ENCODE measurements around the gene LHX6. TPM values are rescaled to one million over a fixed set of nuclear protein-coding genes. Genes with fewer than 3 reads are reported as not detected.

LHX6 gene
- polyA plus RNA-seq, 2 of the 4 experiments (the other 2 are of a cell fraction) = 0.14 to 0.26 TPM

DNA sequence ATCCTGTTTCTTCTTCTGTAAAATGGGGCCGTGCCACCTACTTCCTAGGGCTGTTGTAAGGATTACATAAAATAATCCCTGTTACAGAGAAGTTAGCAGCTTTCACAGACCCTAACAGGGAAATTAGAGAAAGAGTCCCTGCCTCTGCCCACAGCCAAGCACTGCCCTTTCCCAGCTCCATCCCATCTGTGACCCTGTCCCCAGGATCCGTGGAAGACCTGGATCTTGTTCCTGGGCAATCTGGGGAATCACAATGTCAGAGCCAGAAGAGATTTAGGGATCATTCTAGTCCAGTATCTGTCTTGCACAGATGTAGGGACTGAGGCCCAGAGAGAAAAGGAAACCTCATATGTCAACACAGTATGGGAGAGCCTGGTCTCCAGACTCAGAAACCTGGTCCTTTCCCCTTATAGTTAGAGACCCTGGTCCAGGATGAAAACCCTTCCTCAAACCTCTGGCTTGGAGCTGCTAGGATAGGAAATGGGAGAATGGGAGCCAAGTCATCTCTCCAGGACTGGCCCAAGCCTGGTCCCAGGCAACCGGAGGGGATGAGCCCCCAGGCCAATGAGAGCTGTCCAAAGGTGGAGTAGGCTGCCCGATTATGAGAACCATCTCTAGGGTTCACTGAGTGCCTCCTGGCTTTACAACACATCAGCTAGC lies 12.5 kb downstream of the LHX6 start (continued):
- TF ChIP-seq CBX2 (IDR thresholded peaks at IDR 0.05; ENCODE audit: borderline replicate concordance, low read depth) (no peak), EHMT2 (IDR thresholded peaks at IDR 0.05; ENCODE audit: low read depth) (no peak), EHF (CRISPR knock-in tag; IDR thresholded peaks at IDR 0.05) (no peak)

GRCh38 chr9:122215663-122216062 lies 13.1 kb downstream of the LHX6 start:
- Histone ChIP-seq H3K9me3 (no peaks in the 10 kb centered on the region), H3K4me3 (no peak overlapping the region), H3K4me2 (no peak overlapping the region), H3K27ac (no peak overlapping the region), H3K4me1 (peaks cover 15% of the 10 kb centered on the region; the same call in 1 of the 3 replicates)
- ATAC-seq (no peak), DNase-seq (ENCODE audit: low read depth in 1 of 2, low spot score in 1 of 2) (no peak), FAIRE-seq (no peak)
- TF ChIP-seq NR3C1 (IDR thresholded peaks at IDR 0.05) = no peak
- TF ChIP-seq MAZ (IDR thresholded peaks at IDR 0.05; ENCODE audit: borderline replicate concordance, low read depth, low read length) = no peak
- TF ChIP-seq HOXA7 (CRISPR knock-in tag; IDR thresholded peaks at IDR 0.05) = no peak
- no peak for TF ChIP-seq ELK1 (IDR thresholded peaks at IDR 0.05; ENCODE audit: low read depth, low read length)
- no peak for TF ChIP-seq HDAC2 (IDR thresholded peaks at IDR 0.05)
- TF ChIP-seq MYC (IDR thresholded peaks at IDR 0.05; ENCODE audit: borderline replicate concordance, low read length) = no peak
- TF ChIP-seq RFX5 (IDR thresholded peaks at IDR 0.05) = no peak
- TF ChIP-seq ZFP36 (IDR thresholded peaks at IDR 0.05; ENCODE audit: borderline replicate concordance, partially characterized antibody) = no peak
- no peak for TF ChIP-seq SREBF2 (IDR thresholded peaks at IDR 0.05)
- TF ChIP-seq, protein P1, sequence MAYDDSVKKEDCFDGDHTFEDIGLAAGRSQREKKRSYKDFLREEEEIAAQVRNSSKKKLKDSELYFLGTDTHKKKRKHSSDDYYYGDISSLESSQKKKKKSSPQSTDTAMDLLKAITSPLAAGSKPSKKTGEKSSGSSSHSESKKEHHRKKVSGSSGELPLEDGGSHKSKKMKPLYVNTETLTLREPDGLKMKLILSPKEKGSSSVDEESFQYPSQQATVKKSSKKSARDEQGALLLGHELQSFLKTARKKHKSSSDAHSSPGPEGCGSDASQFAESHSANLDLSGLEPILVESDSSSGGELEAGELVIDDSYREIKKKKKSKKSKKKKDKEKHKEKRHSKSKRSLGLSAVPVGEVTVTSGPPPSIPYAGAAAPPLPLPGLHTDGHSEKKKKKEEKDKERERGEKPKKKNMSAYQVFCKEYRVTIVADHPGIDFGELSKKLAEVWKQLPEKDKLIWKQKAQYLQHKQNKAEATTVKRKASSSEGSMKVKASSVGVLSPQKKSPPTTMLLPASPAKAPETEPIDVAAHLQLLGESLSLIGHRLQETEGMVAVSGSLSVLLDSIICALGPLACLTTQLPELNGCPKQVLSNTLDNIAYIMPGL (CRISPR knock-in tag; IDR thresholded peaks at IDR 0.05; ENCODE audit: borderline replicate concordance) = no peak
- no peak for TF ChIP-seq ESRRA (IDR thresholded peaks at IDR 0.05; ENCODE audit: borderline replicate concordance, low read length)
- TF ChIP-seq KDM1A (IDR thresholded peaks at IDR 0.05; ENCODE audit: low read depth) = no peak
- no peak for TF ChIP-seq JUNB (IDR thresholded peaks at IDR 0.05)
- no peak for TF ChIP-seq POLR2A (IDR thresholded peaks at IDR 0.05; ENCODE audit: low read length)
- TF ChIP-seq EHMT2 (IDR thresholded peaks at IDR 0.05; ENCODE audit: low read depth) = no peak
- no peak for TF ChIP-seq CEBPB (IDR thresholded peaks at IDR 0.05)
- POLR2A ChIA-PET = no interaction called here
- 100% methylated on average over 1 of the region's 1 CpG for WGBS (ENCODE audit: missing lambda C conversion rate)
- CTCF ChIA-PET = interaction anchor here (1.0 to 1.7 kb wide), 2 partner anchors 12 to 93 kb away, joined by 4 to 6 read pairs; no protein-coding TSS in a partner anchor

- ChIA-PET POLR2A (no interaction called here), CTCF (interaction anchor here (1.1 to 1.2 kb wide), 3 partner anchors 24 to 115 kb away, joined by 3 to 4 read pairs (median 3); no protein-coding TSS in a partner anchor)
- ATAC-seq = no peak
- TF ChIP-seq SREBF2 (IDR thresholded peaks at IDR 0.05) = no peak
- no peak for TF ChIP-seq GATA3 (IDR thresholded peaks at IDR 0.05; ENCODE audit: borderline replicate concordance)
- TF ChIP-seq HDAC2 (IDR thresholded peaks at IDR 0.05) = no peak
- no peak for TF ChIP-seq NR3C1 (IDR thresholded peaks at IDR 0.05)
- no peak for TF ChIP-seq CBX2 (IDR thresholded peaks at IDR 0.05; ENCODE audit: borderline replicate concordance, low read depth)
- TF ChIP-seq, protein P1 (CRISPR knock-in tag; IDR thresholded peaks at IDR 0.05; ENCODE audit: borderline replicate concordance) = no peak
- no peak for TF ChIP-seq ZNF302 (CRISPR knock-in tag; IDR thresholded peaks at IDR 0.05)
- TF ChIP-seq POLR2A (IDR thresholded peaks at IDR 0.05; ENCODE audit: low read length) = no peak
- TF ChIP-seq HES2 (IDR thresholded peaks at IDR 0.05) = no peak
- TF ChIP-seq ATOH8 (CRISPR knock-in tag; IDR thresholded peaks at IDR 0.05; ENCODE audit: low read depth) = no peak
- no peak for TF ChIP-seq NPAS2 (CRISPR knock-in tag; IDR thresholded peaks at IDR 0.05; ENCODE audit: borderline replicate concordance)
- TF ChIP-seq, protein P2, sequence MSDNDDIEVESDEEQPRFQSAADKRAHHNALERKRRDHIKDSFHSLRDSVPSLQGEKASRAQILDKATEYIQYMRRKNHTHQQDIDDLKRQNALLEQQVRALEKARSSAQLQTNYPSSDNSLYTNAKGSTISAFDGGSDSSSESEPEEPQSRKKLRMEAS (IDR thresholded peaks at IDR 0.05) = no peak
- TF ChIP-seq POLR2AphosphoS2 (conservative IDR thresholded peaks at IDR 0.05; ENCODE audit: low read length) = no peak
- no peak for TF ChIP-seq RCOR1 (IDR thresholded peaks at IDR 0.05; ENCODE audit: low read depth, low read length)
- no peak for TF ChIP-seq CHD2 (IDR thresholded peaks at IDR 0.05; ENCODE audit: low read length, partially characterized antibody)
Measured at GRCh38 chr9:122214507-122214906, 14.2 kb downstream of the LHX6 start.

More at GRCh38 chr9:122214507-122214906, 14.2 kb downstream of the LHX6 start:
- Histone ChIP-seq H3K27ac (no peak overlapping the region), H3K4me2 (peak overlapping the region; percentile 96), H3K9me3 (no peaks in the 10 kb centered on the region), H3K4me1 (peaks cover 15% of the 10 kb centered on the region; the same call in 1 of the 3 replicates), H3K4me3 (peak overlapping the region; percentile 49; the same call in 2 of the 3 replicates)
- FAIRE-seq (no peak), DNase-seq (ENCODE audit: low read depth in 1 of 2, low spot score in 1 of 2) (no peak)
- 85% methylated on average over 9 of the region's 9 CpGs for WGBS (ENCODE audit: missing lambda C conversion rate)

Data from A549 (cell line).